GM12878 (cell line): ENCODE measurements around the gene CARS2. TPM values are rescaled to one million over a fixed set of nuclear protein-coding genes. Genes with fewer than 3 reads are reported as not detected.

Source experiments
- BCL3 ChIP-seq: IDR thresholded peaks from 2 replicates; pipeline ENCODE4 v1.6.1; 2011; ENCODE audit warnings: borderline replicate concordance, low read depth, mild to moderate bottlenecking, moderate library complexity, low read length; ENCODE audit not compliant: insufficient read depth, poor library complexity, severe bottlenecking
- MEF2B ChIP-seq: fragments of 450-650 bp; IDR thresholded peaks from 2 replicates; pipeline ENCODE4 v1.6.1; 2018; ENCODE audit warnings: mild to moderate bottlenecking, moderate library complexity; ENCODE audit not compliant: partially characterized antibody, poor library complexity, severe bottlenecking
- NR2F1 ChIP-seq: fragments of 450-650 bp; conservative IDR thresholded peaks from 2 replicates; pipeline ENCODE4 v1.6.1; 2017; ENCODE audit warnings: mild to moderate bottlenecking
- NRF1 ChIP-seq: conservative IDR thresholded peaks from 2 replicates; pipeline ENCODE4 v1.6.1; 2011; ENCODE audit warnings: mild to moderate bottlenecking, low read depth, low read length, improper control_type of control experiment
- SMAD1 ChIP-seq: fragments of 450-650 bp; IDR thresholded peaks from 2 replicates; pipeline ENCODE4 v1.6.1; 2018; ENCODE audit warnings: mild to moderate bottlenecking, low read depth; ENCODE audit not compliant: partially characterized antibody
- TAF1 ChIP-seq: IDR thresholded peaks from 2 replicates; pipeline ENCODE4 v1.6.1; 2011; ENCODE audit warnings: mild to moderate bottlenecking, low read depth, low read length, borderline replicate concordance
- ZNF687 ChIP-seq: fragments of 450-650 bp; IDR thresholded peaks from 2 replicates; pipeline ENCODE4 v1.6.1; 2017; ENCODE audit warnings: mild to moderate bottlenecking, moderate library complexity
- polyA plus RNA-seq, 11 experiments: library from polyadenylated mRNA; depleted of rRNA in 4 of 11; unstranded in 6 of 11; stranded (reverse) in 5 of 11; fragments of >200 nt; fragmentation: Nextera tagmentation in 4 of 11; fragmentation: Illumina TruSeq in 1 of 11; extraction: Ambion mirVana in 4 of 11; extraction: Trizol in 1 of 11; gene quantifications; 1 replicate in 1 of 11; 2 replicates in 10 of 11; pipeline versions ENCODE4 v1.2.1 to v1.2.3, GENCODE V29; 2011 to 2016; ENCODE audit warnings: inconsistent platforms in 2 of 11, missing spikeins in 2 of 11, low read depth in 1 of 11
- total RNA-seq, 4 experiments: library from RNA; depleted of rRNA in 3 of 4; stranded (reverse); fragments of >200 nt in 3 of 4; fragmentation: Illumina TruSeq in 1 of 4; extraction: Trizol in 1 of 4; gene quantifications; 2 replicates each; pipeline versions ENCODE4 v1.2.1 to v1.2.3, GENCODE V29; 2013 to 2021

The CARS2 gene
- total and polyA plus RNA-seq, 10 of the 15 experiments (the other 5 are each of a cell fraction or from before 2014, with no cell fraction given) = 4.2 to 101 (median 61.5) TPM

- TF ChIP-seq TAF1 (no peak), NR2F1 (no peak), MEF2B (no peak), ZNF687 (no peak), BCL3 (no peak), NRF1 (no peak), SMAD1 (no peak)
- TF ChIP-seq, all 136 proteins: peak for 0
Measured at GRCh38 chr13:110627351-110627750, 78.6 kb downstream of the CARS2 start (continued).
